NAMALWA (cell line): ENCODE data around the gene EPHB4.
"Not testable (repeated sequence)": the region's sequence is repeated elsewhere in the genome, so short reads cannot be mapped to it uniquely, and the experiment has no call there.

Source experiments
- DNase-seq: peaks from one replicate; pipeline ENCODE4 v3.0.0-alpha.2; 2015; ENCODE audit warnings: low spot score

EPHB4 gene

DNA sequence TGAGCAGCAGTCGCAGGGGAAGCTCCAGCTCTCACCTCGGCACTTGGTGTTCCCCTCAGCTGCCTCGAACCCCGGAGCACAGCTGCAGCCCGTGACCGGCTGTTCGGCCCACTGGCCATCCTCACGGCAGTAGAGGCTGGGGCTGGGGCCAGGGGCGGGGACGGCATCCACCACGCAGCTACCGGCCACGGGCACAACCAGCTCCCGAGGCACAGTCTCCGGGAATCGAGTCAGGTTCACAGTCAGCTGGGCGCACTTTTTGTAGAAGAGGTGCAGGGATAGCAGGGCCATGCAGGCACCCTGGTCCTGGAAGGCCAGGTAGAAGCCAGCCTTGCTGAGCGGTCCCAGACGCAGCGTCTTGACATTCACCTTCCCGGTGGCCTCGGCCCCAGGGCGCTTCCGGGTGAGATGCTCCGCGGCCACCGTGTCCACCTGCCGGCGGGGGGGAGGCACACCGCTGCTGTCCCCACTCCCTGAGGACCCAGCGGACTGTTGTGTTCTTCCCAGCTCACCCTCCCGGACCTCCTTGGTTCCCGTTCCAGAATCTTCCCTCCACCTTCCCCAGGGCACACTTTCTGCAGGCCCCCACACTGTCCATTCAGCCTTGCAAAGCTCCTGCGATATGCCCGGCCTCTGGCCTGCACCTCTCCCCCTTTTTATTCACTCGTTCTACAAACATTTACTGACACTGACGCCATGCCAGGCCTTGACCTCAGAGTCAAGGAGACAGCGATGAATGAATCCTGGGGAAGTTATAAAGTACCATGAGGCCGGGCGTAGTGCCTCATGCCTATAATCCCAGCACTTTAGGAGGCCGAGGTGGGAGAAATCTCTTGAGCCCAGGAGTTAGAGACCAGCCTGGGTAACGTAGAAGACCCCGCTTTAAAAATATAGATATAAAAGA, 4.8 kb downstream of the EPHB4 start:
- no peak for DNase-seq

DNA sequence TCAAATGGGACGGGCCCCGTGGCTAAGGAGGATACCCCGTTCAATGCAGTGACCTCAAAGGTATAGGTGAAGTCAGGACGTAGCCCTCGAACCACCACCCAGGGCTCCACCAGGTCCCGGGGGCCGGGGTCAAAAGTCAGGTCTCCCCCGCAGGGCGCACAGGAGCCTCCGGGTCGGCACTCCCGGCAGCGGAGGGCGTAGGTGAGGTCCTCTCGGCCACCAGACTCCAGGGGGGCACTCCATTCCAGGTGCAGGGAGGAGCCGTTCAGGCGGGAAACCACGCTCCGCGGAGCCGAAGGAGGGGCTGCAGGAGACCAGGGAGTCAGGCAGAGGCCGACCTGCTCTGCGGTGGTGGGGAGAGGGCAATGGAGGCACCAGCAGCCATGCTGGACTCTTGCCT, 7.7 kb downstream of the EPHB4 start:
- DNase-seq: no peak

DNA sequence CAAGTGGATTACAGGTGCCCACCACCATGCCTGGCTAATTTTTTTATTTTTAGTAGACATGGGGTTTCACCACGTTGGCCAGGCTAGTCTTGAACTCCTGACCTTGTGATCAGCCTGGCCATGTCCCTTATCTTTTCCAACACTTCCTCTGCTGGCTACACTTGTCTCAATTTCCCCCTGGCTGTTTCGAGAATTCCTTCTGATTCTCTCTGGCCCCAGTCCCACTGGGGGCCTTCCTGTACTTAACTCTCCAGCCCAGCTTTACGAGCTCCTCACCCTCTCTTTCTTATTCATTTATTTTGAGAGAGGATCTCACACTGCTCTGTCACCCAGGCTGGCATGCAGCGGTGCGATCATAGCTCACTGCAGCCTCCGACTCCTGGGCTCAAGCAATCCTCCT, 8.5 kb downstream of the EPHB4 start:
- DNase-seq: no peak

DNA sequence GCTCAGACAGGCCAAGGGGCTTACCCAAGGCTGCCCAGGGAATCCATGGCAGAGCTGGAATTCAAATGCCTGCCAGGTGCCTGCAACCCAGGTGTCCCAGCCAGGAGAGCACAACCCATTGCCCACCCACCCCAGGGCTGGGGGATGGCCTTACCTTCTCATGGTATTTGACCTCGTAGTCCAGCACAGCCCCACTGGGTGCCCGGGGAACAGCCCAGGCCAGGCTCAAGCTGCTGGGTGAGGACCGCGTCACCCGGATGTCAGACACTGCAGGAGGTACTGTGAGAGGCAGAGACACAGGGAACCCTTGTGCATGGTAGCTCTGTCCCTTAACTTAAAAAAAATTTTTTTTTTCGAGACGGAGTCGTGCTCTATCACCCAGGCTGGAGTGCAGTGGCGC, 9.0 kb downstream of the EPHB4 start:
- DNase-seq: no peak

DNA sequence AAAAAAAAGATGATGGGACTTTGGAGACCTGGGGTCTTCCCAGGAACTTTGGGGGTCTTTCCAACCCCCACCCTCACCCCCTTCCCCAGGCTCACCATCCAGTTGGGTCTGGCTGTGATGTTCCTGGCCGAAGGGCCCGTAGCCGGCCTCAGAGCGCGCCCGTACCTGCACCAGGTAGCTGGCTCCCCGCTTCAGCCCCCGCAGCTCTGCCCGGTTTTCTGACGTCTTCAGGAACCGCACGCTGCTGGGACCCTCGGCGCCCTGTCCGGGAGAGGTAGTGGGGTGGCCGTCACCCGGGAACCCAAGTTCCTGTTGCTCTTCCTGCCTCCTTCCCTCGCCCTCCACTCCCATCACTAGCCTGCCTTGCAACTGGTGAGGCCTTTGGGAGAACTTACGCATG, 10.2 kb downstream of the EPHB4 start:
- no peak for DNase-seq

DNA sequence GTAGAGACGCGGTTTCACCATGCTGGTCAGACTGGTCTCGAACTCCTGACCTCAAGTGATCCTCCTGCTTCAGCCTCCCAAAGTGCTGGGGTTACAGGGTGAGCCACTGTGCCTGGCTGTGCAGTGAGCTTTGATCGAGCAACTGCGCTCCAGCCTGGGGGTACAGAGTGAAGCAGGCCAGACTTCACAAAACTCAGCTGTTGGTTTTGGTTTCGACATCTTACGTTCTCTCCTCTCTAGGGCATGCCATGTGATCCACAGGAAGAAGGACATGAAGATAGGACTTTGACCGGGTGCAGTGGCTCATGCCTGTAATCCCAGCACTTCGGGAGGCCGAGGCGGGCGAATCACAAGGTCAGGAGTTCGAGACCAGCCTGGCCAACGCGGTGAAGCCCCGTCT, 10.8 kb downstream of the EPHB4 start:
- not testable (repeated sequence) for DNase-seq

DNA sequence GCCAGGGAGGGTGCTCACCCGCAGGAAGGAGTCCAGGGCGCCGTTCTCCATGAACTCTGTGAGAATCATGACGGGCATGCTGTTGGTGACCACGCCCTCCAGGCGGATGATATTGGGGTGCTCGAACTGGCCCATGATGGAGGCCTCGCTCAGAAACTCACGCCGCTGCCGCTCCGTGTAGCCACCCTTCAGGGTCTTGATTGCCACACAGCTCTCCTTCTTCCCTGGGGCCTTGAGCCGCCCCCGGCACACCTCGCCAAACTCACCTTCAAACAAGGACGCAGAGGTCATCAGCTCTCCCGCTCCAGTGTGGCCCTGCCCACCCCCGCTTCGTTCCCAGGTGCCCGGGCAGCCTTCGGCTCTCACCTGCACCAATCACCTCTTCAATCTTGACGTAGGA, 14.6 kb downstream of the EPHB4 start:
- no peak for DNase-seq

DNA sequence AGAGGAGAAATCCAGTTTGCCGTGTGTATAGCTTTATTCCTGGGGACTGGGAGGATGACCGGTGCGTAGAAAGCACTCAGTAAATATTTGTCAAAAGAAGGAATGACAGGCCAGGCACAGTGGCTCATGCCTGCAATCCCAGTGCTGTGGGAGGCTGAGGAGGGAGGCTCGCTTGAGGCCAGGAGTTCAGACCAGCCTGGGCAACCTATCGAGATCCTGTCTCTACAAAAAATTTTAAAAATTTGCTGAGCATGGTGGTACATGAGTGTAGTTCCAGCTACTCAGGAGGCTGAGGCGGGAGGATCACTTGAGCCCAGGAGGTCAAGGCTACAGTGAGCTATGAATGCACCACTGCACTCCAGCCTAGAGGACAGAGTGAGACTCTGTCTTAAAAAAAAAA, 15.8 kb downstream of the EPHB4 start:
- DNase-seq: no peak

DNA sequence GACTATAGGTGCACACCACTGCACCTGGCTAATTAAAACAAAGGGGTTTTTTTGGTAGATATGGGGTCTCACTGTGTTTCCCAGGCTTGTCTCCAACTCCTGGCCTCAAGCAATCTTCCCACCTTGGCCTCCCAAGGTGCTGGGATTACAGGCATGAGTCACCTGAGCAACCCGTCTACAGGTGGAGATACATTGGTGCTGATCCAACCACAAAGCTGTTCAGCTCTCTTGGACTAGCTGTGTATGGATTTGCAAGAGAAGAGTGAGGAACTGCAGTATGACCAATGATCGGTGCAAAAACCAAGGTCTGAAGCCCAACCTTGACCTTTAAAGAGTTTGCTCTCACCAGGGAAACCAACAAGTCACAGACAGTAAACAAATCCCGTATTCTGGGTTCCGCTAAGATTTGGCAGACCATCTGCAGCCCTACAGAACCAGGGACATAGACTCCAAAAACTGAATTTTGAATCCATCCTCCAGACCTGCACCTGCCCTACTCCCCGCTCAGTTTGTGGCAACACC, 18.9 kb downstream of the EPHB4 start:
- DNase-seq: no peak

DNA sequence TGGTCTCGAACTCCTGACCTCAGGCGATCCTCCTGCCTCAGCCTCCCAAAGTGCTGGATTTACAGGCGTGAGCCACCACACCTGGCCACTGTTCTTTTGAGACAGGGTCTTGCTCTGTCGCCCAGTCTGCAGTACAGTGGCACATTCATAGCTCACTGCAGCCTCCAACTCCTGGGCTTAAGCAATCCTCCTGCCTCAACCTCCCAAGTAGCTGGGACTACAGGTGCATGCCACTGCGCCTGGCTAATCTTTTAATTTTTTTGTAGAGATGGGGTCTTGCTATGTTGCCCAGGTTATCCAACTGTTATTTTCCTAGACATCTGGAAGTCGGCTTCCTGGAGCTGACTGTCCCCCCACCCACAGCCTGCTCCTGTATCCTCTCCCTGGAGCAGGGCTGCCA, 20.4 kb downstream of the EPHB4 start:
- not testable (repeated sequence) for DNase-seq

DNA sequence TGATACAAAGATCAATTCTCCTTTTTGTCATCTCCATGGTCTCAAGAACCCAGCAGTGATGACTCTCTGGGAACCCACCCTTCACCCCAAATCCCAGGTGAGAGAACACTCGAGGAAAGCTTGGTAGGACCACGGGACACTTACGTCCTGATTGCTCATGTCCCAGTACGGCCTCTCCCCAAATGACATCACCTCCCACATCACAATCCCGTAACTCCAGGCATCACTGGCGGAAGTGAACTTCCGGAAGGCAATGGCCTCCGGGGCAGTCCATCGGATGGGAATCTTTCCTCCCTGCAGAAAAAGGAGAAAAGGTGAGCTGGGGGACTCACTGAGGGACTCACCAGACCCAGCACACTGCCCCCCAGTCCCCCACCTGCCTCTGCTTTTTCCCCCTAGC, 21.0 kb downstream of the EPHB4 start:
- no peak for DNase-seq

DNA sequence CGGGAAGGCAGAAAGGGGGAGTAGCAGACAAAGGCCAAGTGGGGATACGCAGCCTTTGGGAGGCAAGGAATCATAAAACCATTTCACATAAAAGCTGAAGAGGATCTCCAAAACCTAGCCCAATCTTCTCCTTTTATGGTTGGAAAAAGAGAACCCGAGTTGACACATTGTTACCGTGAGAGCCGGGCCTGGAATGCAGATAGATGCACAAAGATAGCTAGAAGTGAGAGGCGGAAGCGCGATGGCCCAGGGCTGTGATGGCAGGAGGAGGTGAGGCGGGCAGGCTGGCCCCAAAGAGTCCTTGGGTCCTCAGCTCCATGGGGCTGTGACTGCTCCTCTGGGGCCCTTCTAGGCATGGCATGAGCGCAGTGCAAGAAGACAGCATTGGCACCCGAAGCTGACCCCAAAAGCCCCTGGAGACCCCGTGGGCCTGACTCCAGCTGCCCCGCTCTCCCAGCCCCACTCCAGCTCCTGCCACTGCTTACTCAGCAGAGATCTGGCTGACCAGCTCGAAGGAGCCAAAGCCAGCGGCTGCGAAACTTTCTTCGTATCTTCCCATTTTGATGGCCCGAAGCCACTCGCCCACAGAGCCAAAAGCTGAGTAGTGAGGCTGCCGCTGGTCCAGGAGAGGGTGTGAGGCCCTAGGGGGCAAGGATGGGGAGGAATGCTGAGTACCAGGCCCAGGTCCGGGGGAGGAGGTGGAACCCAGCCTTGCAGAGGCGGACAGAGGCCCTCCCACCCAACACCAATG, 22.5 kb downstream of the EPHB4 start:
- DNase-seq: no peak

DNA sequence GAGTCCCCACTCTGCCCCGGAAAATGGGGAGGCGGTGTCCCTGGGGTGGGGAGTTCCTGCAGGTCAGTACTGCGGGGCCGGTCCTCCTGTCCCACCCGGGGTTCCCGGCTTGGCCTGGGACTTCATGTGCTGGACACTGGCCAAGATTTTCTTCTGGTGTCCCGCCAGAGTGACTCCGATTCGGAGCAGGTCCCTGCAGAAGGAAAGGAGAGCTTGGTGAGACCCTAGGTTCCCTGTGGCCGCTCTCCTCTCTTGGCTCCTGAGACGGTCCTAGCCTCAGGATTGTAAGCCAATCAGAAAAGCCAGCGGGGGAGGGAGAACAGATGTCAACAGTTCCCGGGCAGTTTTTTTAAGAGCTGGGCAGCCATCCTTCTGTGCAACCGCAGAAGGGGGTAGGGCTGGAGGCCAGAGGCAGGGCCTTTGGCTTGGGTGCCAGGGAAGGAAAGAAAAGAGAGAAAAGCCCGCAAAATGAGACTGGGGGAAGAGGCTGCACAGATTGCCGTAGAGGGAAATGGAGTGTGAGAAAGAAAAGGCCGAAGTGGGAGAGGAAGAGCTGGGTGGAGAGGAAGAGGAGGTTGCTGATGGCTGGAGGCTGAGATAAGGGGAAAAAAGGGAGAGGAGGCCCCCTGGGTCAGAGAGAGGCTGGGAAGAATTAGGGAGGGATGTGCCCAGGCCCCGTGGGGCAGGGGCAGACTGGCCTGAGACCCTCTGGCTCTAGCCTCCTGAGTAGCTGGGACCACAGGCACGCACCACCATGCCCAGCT, 23.7 kb downstream of the EPHB4 start:
- DNase-seq: peak; percentile 97

DNA sequence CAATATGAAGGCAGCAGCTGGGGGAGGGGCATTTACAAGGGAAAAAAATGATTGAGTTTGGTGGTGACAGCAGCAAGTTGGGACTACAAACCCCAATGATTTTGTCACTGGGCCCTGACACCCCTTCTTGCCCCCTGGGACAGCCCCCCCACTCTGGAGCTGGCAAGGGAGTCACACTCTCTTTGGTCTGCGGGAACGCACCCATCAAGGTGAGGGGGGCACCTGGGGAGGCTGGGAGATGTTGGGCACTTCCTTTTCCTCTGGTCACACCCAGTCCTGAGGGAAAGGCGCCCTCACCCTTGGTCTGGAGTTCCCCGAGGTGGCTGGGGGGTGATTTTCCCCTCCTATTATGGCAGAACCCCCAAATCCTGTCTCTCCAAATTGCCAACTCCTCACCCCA, 24.4 kb downstream of the EPHB4 start:
- DNase-seq: peak; percentile 36

DNA sequence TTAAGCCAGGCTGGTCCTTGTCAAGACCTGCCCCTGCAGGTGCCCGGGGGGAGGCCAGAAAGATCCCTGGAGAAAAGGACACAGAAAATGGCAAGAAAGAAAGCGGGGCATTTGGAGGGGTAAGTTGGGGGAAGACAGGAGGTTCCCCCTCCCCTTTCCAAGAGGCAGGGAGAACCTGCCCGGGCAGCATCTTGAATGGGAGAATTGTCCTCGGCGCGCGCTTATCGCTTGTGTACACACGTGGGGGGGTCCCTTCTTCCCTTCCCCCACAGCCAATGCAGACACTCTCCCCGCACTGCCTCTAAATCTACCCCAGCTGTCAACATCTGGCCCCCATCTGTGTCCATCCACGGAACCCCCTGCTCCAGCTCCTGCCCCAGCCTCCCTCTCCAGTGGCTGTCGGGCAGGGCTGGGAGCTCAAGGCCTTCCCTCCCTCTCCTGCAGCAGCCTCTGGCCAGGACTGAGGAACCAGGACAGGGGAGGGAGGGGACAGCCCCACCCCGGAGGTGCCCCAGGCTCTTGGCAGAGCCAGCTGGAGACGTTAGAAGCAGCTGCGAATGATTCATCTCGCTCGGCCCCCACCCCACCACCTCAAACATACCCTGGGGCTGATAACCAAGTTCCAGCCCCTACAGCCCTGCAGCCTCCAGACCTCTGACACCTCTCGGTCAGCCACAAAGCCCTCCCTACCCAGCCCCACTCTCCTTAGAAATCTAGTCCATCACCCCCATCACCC, 25.3 kb downstream of the EPHB4 start:
- peak; percentile 59 for DNase-seq

DNA sequence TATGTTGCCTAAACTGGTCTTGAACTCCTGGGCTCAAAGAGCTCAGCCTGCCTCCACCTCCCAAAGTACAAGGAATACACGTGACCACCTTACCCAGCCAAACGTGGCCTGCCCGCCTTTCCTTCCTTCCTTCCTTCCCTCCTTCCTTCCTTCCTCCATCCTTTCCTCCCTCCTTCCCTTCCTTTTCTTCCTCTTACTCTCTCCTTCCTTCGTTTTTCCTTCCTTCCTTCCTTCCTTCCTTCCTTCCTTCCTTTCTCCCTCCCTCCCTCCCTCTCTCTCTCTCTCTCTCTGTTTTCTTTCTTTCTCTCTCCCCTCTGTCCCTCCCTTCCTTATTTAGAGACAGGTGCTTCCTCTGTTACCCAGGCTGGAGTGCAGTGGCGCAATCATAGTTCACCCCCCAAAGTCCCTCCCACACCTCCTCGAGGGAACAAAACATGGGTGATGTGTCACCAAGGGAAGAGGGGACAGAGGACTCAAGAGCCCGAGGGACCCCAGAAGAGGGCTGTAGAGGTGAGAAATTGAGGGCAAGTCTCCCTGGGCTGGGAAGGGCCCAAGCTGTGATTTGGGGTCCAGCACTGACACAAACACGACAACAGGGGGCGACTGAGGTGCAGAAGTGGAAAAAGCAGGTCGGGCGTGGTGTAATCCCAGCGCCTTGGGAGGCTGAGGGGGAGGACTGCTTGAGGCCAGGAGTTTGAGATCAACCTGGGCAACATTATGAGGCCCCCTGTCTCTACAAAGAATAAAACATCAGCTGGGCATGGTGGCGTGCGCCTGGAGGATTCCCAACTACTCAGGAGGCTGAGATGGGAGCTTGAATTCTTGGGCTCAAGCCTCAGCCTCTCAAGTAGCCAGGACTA, 28.1 kb downstream of the EPHB4 start:
- peak; percentile 84 for DNase-seq

DNA sequence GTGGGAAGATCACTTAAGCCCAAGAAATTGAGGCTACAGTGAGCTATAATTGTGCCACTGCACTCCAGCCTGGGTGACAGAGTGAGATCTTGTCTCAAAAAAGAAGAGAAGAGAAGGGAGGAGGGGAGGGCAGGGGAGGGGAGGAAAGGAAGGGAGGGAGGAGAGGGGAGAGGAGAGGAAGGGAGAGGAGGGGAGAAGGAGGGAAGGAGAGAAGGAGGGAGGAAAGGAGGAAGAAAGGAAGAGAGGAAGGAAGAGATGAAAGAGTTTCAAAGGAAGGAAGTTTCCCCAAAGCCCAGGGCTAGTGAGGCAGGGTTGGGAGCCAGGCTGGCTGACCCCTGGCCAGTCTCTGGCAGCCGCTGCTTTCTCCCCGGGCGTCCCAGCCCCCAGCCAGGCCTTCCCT, 32.6 kb downstream of the EPHB4 start:
- DNase-seq: no peak

DNA sequence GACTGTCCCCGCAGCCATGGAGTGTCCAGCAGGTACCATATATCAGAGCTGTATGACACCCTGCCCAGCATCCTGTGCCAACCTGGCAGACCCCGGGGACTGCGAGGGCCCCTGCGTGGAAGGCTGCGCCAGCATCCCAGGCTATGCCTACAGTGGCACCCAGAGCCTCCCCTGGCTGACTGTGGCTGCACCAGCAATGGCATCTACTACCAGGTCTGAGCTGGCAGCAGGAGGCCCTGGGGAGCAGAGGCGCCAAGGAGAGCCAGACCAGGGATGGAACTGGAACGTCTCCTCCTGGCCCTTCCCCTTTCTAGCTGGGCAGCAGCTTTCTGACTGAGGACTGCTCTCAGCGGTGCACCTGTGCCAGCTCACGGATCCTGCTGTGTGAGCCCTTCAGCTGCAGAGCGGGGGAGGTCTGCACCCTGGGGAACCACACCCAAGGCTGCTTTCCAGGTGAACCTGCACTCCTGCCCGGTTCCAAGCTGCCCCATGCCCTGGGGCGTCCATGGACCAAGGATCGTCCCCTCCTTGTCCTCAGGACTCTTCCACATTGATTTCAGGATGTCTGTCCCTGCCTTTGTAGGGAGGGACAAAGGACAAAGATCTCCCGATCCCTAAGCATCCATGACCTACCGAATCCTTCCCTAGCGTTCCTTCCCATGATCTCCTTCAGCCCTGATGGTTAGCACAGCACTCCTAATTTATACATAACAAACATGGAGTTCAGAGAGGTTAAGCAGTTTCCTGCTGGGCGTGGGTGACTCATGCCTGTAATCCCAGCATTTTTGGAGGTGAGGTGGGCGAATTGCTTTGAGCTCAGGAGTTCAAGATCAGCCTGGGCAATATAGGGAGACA, 33.3 kb downstream of the EPHB4 start:
- no peak for DNase-seq

DNA sequence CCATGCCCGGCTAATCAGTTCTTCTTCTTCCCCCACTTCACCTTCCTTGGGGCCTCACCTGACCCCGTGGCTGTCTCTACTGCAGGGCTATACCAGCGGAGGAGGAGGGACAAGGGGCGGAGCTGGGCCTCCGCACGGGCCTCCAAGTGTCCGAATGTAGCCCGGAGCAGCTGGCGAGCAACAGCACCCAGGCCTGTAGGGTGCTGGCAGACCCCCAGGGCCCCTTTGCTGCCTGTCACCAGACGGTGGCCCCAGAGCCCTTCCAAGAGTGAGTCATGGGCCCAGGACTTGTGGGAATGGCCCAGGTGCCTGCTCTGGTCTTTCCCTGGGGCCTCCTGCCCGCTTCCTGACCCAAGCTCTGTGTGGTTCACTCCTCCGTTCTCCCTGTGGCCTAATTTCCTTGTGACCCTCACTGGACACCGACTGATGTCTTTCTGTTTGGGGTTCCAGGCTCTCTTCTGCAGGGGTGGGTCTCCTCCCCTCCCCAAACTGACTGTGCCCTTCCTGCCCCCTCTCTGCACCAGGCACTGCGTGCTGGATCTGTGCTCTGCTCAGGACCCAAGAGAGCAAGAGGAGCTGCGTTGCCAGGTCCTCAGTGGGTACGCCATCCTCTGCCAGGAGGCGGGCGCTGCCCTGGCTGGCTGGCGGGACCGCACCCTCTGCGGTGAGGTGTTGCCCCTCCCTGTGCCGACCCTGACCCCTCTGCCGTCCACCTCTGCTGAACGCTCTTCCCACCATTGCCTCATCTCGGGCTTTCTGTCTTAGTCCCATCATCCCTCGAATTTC, 35.2 kb downstream of the EPHB4 start:
- DNase-seq: no peak
